A673 (cell line): ENCODE measurements around the gene LGALS12.

Experiments
- EZH2 ChIP-seq: fragments of 200-600 bp; sonication (generic); IDR thresholded peaks from 2 replicates; pipeline ENCODE4 v1.6.1; 2017; ENCODE audit warnings: borderline replicate concordance, low read depth, mild to moderate bottlenecking, mixed read lengths, antibody characterized with exemption, low read length; ENCODE audit not compliant: poor library complexity, severe bottlenecking
- TF ChIP-seq, protein P1 (sequence below): fragments of 300-800, 200-600 bp; sonication (generic); conservative IDR thresholded peaks from 2 replicates; pipeline ENCODE4 v1.5.1; 2017; ENCODE audit warnings: low read depth, mild to moderate bottlenecking, antibody characterized with exemption, low read length, moderate library complexity, mixed read lengths

DNA sequence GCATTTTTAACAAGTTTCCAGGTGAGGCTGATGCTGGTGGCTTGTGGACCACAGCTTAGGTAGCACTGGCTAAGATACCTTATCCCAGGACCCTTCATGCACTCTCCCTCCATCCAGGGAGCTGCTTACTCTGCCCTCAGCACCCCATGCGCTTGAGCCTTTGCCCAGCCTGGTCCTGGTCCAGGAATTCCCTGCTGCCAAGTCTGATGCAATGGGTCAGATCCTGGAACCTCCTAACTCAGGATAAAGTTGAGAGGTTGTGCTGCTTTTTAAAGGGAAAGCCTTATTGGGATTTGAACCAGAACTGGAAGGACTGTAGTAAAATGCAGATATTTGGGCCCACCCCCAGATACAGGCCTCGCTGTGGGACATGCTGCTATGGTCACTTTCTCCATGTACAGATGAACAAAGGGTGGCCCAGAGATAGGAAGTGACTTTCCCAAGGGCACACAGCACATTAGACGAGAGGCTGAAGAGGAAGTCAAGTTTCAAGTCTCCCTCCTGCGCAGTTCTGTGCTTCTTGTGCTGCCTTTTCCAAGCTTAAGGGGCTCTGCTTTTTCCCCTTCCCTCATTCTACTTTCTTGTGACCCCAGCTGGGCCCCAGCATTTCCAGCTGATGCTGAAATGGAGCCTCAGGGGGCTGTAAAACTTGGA lies 824 bp upstream of the LGALS12 start:
- TF ChIP-seq, protein P1, sequence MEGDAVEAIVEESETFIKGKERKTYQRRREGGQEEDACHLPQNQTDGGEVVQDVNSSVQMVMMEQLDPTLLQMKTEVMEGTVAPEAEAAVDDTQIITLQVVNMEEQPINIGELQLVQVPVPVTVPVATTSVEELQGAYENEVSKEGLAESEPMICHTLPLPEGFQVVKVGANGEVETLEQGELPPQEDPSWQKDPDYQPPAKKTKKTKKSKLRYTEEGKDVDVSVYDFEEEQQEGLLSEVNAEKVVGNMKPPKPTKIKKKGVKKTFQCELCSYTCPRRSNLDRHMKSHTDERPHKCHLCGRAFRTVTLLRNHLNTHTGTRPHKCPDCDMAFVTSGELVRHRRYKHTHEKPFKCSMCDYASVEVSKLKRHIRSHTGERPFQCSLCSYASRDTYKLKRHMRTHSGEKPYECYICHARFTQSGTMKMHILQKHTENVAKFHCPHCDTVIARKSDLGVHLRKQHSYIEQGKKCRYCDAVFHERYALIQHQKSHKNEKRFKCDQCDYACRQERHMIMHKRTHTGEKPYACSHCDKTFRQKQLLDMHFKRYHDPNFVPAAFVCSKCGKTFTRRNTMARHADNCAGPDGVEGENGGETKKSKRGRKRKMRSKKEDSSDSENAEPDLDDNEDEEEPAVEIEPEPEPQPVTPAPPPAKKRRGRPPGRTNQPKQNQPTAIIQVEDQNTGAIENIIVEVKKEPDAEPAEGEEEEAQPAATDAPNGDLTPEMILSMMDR = no peak
- no peak for TF ChIP-seq EZH2
